Karpas-422 (cell line): ENCODE results near the gene GOT1. TPM values are rescaled to one million over a fixed set of nuclear protein-coding genes. Genes with fewer than 3 reads are reported as not detected.

Source experiments
- DNase-seq: peaks from one replicate; pipeline ENCODE4 v3.0.0-alpha.2; 2015
- H2AFZ ChIP-seq: fragments of 200-600 bp; sonication (generic); 2 replicates; pipeline ENCODE4 v1.6.1; 2014; ENCODE audit warnings: antibody characterized with exemption, low read length, mixed read lengths
- H3K27ac ChIP-seq: fragments of 200-600 bp; sonication (generic); 2 replicates; pipeline ENCODE4 v1.5.1; 2014; ENCODE audit warnings: mild to moderate bottlenecking, low read length, moderate library complexity
- H3K27me3 ChIP-seq: fragments of 200-600 bp; sonication (generic); 2 replicates; pipeline ENCODE4 v1.6.1; 2014; ENCODE audit warnings: low read length, mixed read lengths
- H3K36me3 ChIP-seq: fragments of 200-600 bp; sonication (generic); 2 replicates; pipeline ENCODE4 v1.6.1; 2014; ENCODE audit warnings: low read length, mixed read lengths; ENCODE audit not compliant: insufficient read depth
- H3K4me1 ChIP-seq: fragments of 200-600 bp; sonication (generic); 2 replicates; pipeline ENCODE4 v1.6.1; 2014; ENCODE audit warnings: mild to moderate bottlenecking, low read length, mixed read lengths
- H3K4me2 ChIP-seq: fragments of 200-600 bp; sonication (generic); 2 replicates; pipeline ENCODE4 v1.6.1; 2014; ENCODE audit warnings: low read length, low read depth, mild to moderate bottlenecking; ENCODE audit not compliant: poor library complexity, severe bottlenecking
- H3K4me3 ChIP-seq: fragments of 200-600 bp; sonication (generic); 2 replicates; pipeline ENCODE4 v1.5.1; 2014; ENCODE audit warnings: mild to moderate bottlenecking, antibody characterized with exemption, low read length, mixed read lengths
- H3K79me2 ChIP-seq: fragments of 200-600 bp; sonication (generic); 2 replicates; pipeline ENCODE4 v1.6.1; 2014; ENCODE audit warnings: mild to moderate bottlenecking, low read length, mixed read lengths
- H3K9ac ChIP-seq: fragments of 200-600 bp; sonication (generic); 2 replicates; pipeline ENCODE4 v1.6.0; 2014; ENCODE audit warnings: low read length
- H3K9me2 ChIP-seq: fragments of 200-600 bp; sonication (generic), shearing (Covaris generic); replicated peaks from 2 replicates; pipeline ENCODE4 v1.6.0; 2014; ENCODE audit warnings: mild to moderate bottlenecking, low read length, moderate library complexity; ENCODE audit not compliant: insufficient read depth
- H3K9me3 ChIP-seq: fragments of 300-700, 200-600 bp; sonication (generic); 2 replicates; pipeline ENCODE4 v1.6.1; 2014; ENCODE audit warnings: low read length, mixed read lengths
- H4K20me1 ChIP-seq: fragments of 200-600 bp; sonication (generic); 2 replicates; pipeline ENCODE4 v1.6.1; 2014; ENCODE audit warnings: mild to moderate bottlenecking, antibody characterized with exemption, low read length, low read depth; ENCODE audit not compliant: insufficient read depth
- total RNA-seq: library from RNA; depleted of rRNA; stranded (reverse); fragments of >200 nt; shearing (Covaris generic); gene quantifications from 2 replicates; pipeline ENCODE4 v1.2.3, GENCODE V29; 2014; ENCODE audit warnings: low replicate concordance; rRNA removed

The GOT1 gene
- total RNA-seq, result 34.1 and 54.7 TPM in 2 replicates

DNA sequence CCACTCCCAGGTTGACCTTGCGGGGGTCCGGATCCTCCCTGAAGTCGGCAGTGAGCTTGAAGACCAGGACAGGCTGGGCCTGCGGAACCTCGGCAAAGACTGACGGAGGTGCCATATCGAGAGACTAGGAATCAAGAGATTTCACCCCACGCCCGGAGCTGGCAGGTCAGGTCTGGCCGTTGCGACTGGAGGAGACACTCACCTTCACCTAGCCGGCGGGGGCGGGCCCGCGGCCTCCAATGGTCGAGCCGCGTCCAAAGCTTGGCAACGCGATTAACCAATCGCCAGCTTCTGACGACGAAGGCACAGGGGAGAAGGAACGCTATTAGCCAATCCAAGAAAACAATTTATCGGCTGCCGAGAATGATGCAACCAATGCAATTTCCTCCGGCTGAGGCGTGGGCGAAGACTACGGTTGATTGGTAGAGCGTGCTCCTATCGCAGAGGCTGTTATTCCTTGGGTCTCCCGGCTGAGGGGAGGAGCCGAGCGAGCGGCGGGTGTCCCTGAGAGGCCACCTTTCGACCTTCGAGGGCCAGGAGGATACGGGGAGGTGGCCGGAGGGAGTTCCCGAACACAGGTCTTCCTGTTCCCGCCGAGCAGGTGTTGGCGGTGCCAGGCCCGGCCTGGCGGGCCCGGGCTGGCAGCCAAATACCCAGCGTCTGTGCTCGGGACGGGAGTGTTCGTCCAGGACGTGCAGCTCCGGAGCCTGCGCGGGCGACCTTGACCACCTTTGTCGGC lies at the start of gene GOT1:
Gene GOT1 (minus strand): TSS at position 174 of the 739 bp plus-strand sequence. CDS start 59 bp downstream, at position 115.
- Histone ChIP-seq H3K27ac (peak within 1 kb of the TSS; percentile 59), H3K9me2 (no peaks in the 10 kb centered on the region), H3K4me1 (peaks cover 21% of the 10 kb centered on the region), H4K20me1 (no peaks in the 10 kb centered on the region), H3K4me2 (peak within 1 kb of the TSS; percentile 98), H3K4me3 (peak within 1 kb of the TSS; percentile 95), H2AFZ (peak within 1 kb of the TSS; percentile 82), H3K9ac (peak within 1 kb of the TSS; percentile 97), H3K9me3 (no peaks in the 10 kb centered on the region), H3K36me3 (peaks cover 7% of the 10 kb centered on the region; the same call in 1 of the 2 replicates), H3K79me2 (peaks cover 56% of the 10 kb centered on the region), H3K27me3 (no peaks in the 10 kb centered on the region)
- DNase-seq, result peak; percentile 99

DNA sequence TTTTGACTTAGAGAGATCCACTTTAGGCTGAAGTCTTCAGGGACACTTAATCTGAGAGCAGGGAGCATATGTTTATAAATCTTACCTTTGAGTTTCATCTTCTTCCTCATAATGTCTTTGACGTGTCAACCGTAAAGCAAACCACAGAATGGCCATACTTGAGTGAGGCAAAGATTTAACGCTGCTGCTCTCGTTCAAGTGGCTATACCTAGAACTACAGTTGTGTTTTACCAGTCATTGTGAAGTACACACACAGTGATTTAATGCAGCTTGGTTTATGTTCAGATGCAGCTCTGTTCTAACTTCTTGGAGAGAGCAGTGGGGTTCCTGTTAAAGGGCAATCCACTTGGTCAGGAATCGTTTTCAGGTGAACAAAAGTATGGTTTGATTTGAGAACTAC lies 39.9 kb upstream of the GOT1 start:
- no peaks in the 10 kb centered on the region for H3K4me1 ChIP-seq
- no peaks in the 10 kb centered on the region for H3K27me3 ChIP-seq
- H4K20me1 ChIP-seq, result no peaks in the 10 kb centered on the region
- no peak overlapping the region for H3K27ac ChIP-seq
- H3K79me2 ChIP-seq, result no peaks in the 10 kb centered on the region
- H3K36me3 ChIP-seq, result no peaks in the 10 kb centered on the region
- no peak overlapping the region for H2AFZ ChIP-seq
- H3K4me2 ChIP-seq, result no peak overlapping the region
- no peak overlapping the region for H3K9ac ChIP-seq
- H3K4me3 ChIP-seq, result no peak overlapping the region
- DNase-seq, result no peak
- no peaks in the 10 kb centered on the region for H3K9me3 ChIP-seq
- H3K9me2 ChIP-seq, result no peaks in the 10 kb centered on the region

DNA sequence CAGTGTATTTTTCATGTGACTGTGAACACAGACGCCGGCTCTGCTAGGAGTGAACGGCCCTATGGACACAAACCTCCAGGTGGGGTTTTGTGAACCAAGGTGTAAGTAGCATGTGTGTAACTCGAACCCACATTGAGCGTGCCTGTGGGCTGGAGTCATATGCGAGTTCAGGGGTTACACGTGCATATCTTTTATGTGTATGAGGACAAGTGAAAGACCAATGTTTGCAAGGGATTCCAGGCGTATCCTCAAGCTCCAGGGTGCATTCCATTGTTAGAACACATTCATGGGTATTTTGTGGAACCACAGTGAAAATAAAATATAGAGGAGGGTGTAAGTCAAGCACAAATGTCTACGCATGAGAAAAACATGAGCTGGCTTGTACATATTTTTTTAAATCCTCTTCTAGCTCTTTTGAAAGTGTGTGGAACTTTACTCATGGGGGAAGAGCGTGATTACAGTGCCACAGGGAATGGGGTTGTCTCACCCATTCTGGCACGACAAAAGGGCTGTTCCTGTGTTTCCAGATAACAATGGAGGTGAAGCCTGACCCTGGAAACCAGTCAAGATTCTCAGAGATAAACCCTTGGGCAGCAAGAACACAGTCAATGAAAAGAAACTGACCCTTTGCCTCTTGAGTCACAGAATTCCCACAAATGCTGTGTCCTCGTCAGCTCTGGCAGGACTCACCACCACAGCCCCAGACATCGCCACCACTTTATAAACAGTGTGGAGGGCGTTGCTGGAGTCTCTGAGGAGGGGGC lies 37.0 kb upstream of the GOT1 start:
- H3K4me2 ChIP-seq, result no peak overlapping the region
- no peaks in the 10 kb centered on the region for H3K79me2 ChIP-seq
- no peaks in the 10 kb centered on the region for H3K9me3 ChIP-seq
- no peak overlapping the region for H3K27ac ChIP-seq
- H2AFZ ChIP-seq, result no peak overlapping the region
- H3K4me3 ChIP-seq, result no peak overlapping the region
- no peak overlapping the region for H3K9ac ChIP-seq
- H4K20me1 ChIP-seq, result no peaks in the 10 kb centered on the region
- no peaks in the 10 kb centered on the region for H3K4me1 ChIP-seq
- no peak for DNase-seq
- no peaks in the 10 kb centered on the region for H3K36me3 ChIP-seq
- no peaks in the 10 kb centered on the region for H3K9me2 ChIP-seq
- H3K27me3 ChIP-seq, result no peaks in the 10 kb centered on the region

DNA sequence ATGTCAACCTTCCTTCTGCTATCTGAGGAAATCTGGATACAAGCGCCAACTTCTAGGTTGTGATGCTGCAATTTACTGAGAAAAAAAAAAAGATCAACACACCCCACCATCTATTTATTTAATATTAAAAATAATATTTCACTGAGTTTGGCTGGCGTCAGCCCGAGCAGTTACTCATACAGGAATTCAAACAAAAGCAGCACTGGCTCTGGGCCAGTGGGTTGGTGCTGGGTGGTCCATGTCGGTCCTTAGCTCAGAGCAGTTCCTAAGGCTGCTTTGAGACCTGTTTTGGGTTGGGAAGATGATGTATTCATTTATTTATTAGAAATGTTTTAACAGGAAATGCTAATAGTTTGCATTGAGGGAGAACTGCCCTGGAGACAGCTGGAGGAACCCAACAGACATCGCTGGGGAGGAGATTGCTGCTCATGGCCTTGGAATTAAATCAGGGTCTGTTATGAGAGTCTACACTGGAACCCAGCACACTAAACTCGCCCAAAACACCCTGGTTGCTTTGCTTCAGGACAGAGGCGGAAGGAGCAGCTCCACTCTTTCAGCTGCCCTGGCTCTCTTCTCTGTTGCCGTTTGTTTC lies 36.3 kb upstream of the GOT1 start:
- Histone ChIP-seq H3K4me3 (no peak overlapping the region), H3K27me3 (no peaks in the 10 kb centered on the region), H3K9me2 (no peaks in the 10 kb centered on the region), H2AFZ (no peak overlapping the region), H3K4me1 (no peaks in the 10 kb centered on the region), H3K36me3 (no peaks in the 10 kb centered on the region), H3K27ac (no peak overlapping the region), H3K4me2 (no peak overlapping the region), H3K9me3 (no peaks in the 10 kb centered on the region), H3K79me2 (no peaks in the 10 kb centered on the region), H3K9ac (no peak overlapping the region), H4K20me1 (no peaks in the 10 kb centered on the region)
- DNase-seq, result no peak

DNA sequence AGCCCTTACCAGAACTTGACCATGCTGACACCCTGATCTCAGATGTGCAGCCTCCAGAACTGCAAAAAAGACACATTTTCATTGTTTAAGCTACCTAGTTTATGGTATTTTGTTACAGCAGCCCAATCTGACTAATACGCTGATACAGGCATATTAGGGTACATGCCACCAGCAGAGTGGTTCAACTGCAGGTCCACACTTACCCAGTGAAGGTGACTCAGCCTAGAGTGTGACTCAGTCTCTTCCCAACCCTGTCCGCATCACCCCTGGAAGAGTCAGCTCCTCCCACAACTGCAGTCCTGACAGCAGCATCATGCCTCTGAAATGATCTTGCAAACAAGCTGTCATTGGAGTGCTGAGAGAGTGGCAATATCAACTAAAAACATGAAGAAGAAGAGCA lies 30.8 kb upstream of the GOT1 start:
- Histone ChIP-seq H3K36me3 (no peaks in the 10 kb centered on the region), H3K4me2 (no peak overlapping the region), H2AFZ (no peak overlapping the region), H4K20me1 (no peaks in the 10 kb centered on the region), H3K9ac (no peak overlapping the region), H3K79me2 (no peaks in the 10 kb centered on the region), H3K4me1 (no peaks in the 10 kb centered on the region), H3K27me3 (no peaks in the 10 kb centered on the region), H3K4me3 (no peak overlapping the region), H3K9me2 (no peaks in the 10 kb centered on the region), H3K9me3 (no peaks in the 10 kb centered on the region), H3K27ac (no peak overlapping the region)
- DNase-seq, result no peak

DNA sequence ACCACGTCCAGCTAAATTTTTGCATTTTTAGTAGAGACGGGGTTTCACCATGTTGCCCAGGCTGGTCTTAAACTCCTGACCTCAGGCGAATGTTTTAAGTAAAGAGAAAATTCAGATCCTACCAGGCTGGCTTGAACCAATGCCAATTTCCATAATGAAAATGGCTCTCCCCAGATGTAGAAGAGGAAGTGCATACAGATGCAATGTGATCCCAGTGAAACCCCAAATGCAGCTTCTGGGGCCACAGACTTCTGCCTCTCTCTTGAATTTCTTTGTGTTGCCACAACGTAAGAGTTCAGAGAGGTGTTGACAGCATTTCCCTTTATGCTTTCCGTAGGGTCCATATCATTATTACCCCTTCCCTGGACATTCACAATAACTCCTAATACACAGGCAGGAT lies 29.6 kb upstream of the GOT1 start:
- H3K4me1 ChIP-seq, result no peaks in the 10 kb centered on the region
- no peak overlapping the region for H3K4me3 ChIP-seq
- H3K36me3 ChIP-seq, result no peaks in the 10 kb centered on the region
- H3K4me2 ChIP-seq, result no peak overlapping the region
- H3K9me3 ChIP-seq, result no peaks in the 10 kb centered on the region
- H3K9ac ChIP-seq, result no peak overlapping the region
- no peaks in the 10 kb centered on the region for H3K9me2 ChIP-seq
- no peaks in the 10 kb centered on the region for H3K27me3 ChIP-seq
- H3K79me2 ChIP-seq, result no peaks in the 10 kb centered on the region
- no peak overlapping the region for H2AFZ ChIP-seq
- no peak for DNase-seq
- no peaks in the 10 kb centered on the region for H4K20me1 ChIP-seq
- H3K27ac ChIP-seq, result no peak overlapping the region

DNA sequence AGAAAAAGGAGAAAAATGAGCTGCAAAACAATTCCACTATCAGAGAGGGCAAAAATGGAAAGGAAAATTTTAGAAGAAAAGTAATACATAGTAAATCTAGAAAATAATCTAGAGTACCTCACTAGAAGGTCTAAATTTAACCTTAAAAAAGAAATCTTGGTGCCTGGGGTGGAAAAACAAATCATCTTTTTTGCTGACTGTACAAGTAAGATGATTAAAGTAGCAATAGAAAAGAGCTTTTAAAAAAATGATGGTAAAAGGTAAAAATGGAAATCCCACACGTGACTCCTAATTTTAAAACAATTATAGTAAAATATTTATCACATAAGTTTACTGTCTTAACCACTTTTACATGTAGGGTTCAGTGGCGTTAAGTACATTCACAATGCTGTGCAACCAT lies 28.8 kb upstream of the GOT1 start:
- Histone ChIP-seq H3K4me2 (no peak overlapping the region), H3K79me2 (no peaks in the 10 kb centered on the region), H3K9ac (no peak overlapping the region), H3K4me1 (no peaks in the 10 kb centered on the region), H3K36me3 (no peaks in the 10 kb centered on the region), H3K27me3 (no peaks in the 10 kb centered on the region), H2AFZ (no peak overlapping the region), H3K9me3 (no peaks in the 10 kb centered on the region), H3K4me3 (no peak overlapping the region), H4K20me1 (no peaks in the 10 kb centered on the region), H3K9me2 (no peaks in the 10 kb centered on the region), H3K27ac (no peak overlapping the region)
- no peak for DNase-seq

DNA sequence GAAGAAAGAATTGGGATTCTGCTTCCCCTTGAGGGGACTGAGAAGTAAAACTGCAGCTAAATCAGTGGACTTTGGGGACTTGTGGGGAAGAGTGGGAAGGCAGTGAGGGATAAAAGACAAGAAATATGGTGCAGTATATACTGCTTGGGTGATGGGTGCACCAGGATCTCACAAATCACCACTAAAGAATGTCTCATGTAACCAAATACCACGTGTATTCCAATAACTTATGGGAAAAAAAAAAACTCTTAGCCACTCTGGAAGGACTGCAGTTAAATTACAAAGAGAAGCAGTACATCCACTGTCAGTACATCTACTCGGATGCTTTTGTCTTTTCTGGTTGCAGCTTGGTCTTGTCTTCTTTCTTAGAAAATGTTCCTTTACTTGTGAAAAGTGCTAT lies 27.4 kb upstream of the GOT1 start:
- H3K36me3 ChIP-seq, result no peaks in the 10 kb centered on the region
- H3K9me2 ChIP-seq, result no peaks in the 10 kb centered on the region
- H3K27me3 ChIP-seq, result no peaks in the 10 kb centered on the region
- no peak overlapping the region for H3K4me3 ChIP-seq
- no peaks in the 10 kb centered on the region for H4K20me1 ChIP-seq
- no peak for DNase-seq
- no peak overlapping the region for H3K9ac ChIP-seq
- no peaks in the 10 kb centered on the region for H3K9me3 ChIP-seq
- no peaks in the 10 kb centered on the region for H3K4me1 ChIP-seq
- H3K79me2 ChIP-seq, result no peaks in the 10 kb centered on the region
- no peak overlapping the region for H3K4me2 ChIP-seq
- no peak overlapping the region for H3K27ac ChIP-seq
- no peak overlapping the region for H2AFZ ChIP-seq
